Ovary (tissue), 3 donors: ENCODE data around the gene SUCO.

Experiments
- EP300 ChIP-seq: sonication (generic); formaldehyde crosslinking; IDR thresholded peaks from one replicate; pipeline ENCODE4 v1.6.1; 2017; ENCODE audit warnings: antibody characterized with exemption
- POLR2A ChIP-seq: fragments of 450-650 bp; IDR thresholded peaks from one replicate; pipeline ENCODE4 v1.6.1; 2017; ENCODE audit warnings: antibody characterized with exemption, mild to moderate bottlenecking, moderate library complexity
- TF ChIP-seq, protein P1 (sequence below), 3 donors: fragments of 450-650 bp in 2 of 3; fragments of 200-600 bp in 1 of 3; IDR thresholded peaks; one replicate each; pipeline versions ENCODE4 v1.5.1 to v1.8.0; 2016 to 2022; ENCODE audit warnings: antibody characterized with exemption in 3 of 3, mild to moderate bottlenecking in 1 of 3
- donor health status: DM: no; HTN: no; CAD: no.

DNA sequence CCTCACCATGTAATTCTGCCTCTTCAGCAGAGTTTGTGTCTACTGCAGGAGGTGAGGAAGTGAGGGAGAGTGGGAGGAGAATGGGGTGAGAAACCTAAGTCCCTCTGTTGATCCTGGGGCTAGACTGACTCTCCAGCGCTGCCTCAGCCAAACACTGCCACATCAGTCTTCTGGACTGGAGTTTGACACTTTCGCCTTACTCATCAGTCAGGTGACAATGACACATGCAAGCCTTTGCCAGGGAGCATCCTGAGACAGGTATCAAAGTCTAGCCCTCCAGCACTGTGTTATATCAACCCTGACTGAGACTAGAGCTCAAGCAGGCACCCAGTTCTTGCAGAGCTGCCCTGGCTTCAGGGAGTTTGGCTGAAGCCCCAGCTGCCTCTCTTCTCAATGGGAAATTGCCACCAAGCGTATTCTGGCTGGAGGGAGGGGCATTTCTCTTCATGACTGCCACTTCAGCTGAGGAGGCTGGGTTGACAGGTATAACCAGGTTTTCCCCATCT is 33.3 kb upstream of the SUCO start:
- TF ChIP-seq, protein P1, sequence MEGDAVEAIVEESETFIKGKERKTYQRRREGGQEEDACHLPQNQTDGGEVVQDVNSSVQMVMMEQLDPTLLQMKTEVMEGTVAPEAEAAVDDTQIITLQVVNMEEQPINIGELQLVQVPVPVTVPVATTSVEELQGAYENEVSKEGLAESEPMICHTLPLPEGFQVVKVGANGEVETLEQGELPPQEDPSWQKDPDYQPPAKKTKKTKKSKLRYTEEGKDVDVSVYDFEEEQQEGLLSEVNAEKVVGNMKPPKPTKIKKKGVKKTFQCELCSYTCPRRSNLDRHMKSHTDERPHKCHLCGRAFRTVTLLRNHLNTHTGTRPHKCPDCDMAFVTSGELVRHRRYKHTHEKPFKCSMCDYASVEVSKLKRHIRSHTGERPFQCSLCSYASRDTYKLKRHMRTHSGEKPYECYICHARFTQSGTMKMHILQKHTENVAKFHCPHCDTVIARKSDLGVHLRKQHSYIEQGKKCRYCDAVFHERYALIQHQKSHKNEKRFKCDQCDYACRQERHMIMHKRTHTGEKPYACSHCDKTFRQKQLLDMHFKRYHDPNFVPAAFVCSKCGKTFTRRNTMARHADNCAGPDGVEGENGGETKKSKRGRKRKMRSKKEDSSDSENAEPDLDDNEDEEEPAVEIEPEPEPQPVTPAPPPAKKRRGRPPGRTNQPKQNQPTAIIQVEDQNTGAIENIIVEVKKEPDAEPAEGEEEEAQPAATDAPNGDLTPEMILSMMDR (IDR thresholded peaks at IDR 0.05) = no peak
- TF ChIP-seq POLR2A = no peak
- no peak for TF ChIP-seq EP300
